ENCODE results near the gene TIPARP.

Gene TIPARP

GRCh38 chr3:156728267-156728985, 54.0 kb downstream of the TIPARP start:
- no peak for TF ChIP-seq SIN3A (IDR thresholded peaks at IDR 0.05; ENCODE audit: borderline replicate concordance, insufficient read depth, low read length)
- no peak for TF ChIP-seq REST (IDR thresholded peaks at IDR 0.05; ENCODE audit: insufficient read depth in 1 of 2, low read depth in 2 of 2, low read length in 2 of 2)
- TF ChIP-seq TAF1 (IDR thresholded peaks at IDR 0.05; ENCODE audit: borderline replicate concordance, insufficient read depth, low read length) = no peak
- no peak for TF ChIP-seq FOXP2 (optimal IDR thresholded peaks at IDR 0.05; ENCODE audit: borderline replicate concordance, extremely low read depth, extremely low read length, insufficient read depth)
- no peak for TF ChIP-seq POLR2AphosphoS5 (IDR thresholded peaks at IDR 0.05; ENCODE audit: low read depth, low read length)

- no peak for TF ChIP-seq POLR2AphosphoS5 (IDR thresholded peaks at IDR 0.05; ENCODE audit: low read depth, low read length)
- no peak for TF ChIP-seq TAF1 (IDR thresholded peaks at IDR 0.05; ENCODE audit: borderline replicate concordance, insufficient read depth, low read length)
- no peak for TF ChIP-seq SIN3A (IDR thresholded peaks at IDR 0.05; ENCODE audit: borderline replicate concordance, insufficient read depth, low read length)
- no peak for TF ChIP-seq FOXP2 (optimal IDR thresholded peaks at IDR 0.05; ENCODE audit: borderline replicate concordance, extremely low read depth, extremely low read length, insufficient read depth)
- TF ChIP-seq REST (IDR thresholded peaks at IDR 0.05; ENCODE audit: insufficient read depth in 1 of 2, low read depth in 2 of 2, low read length in 2 of 2) = no peak
These were observed 55.2 kb downstream of the TIPARP start for GRCh38 chr3:156729460-156730179.

- TF ChIP-seq FOXP2 (optimal IDR thresholded peaks at IDR 0.05; ENCODE audit: borderline replicate concordance, extremely low read depth, extremely low read length, insufficient read depth) (no peak), SIN3A (IDR thresholded peaks at IDR 0.05; ENCODE audit: borderline replicate concordance, insufficient read depth, low read length) (no peak), TAF1 (IDR thresholded peaks at IDR 0.05; ENCODE audit: borderline replicate concordance, insufficient read depth, low read length) (no peak), POLR2AphosphoS5 (IDR thresholded peaks at IDR 0.05; ENCODE audit: low read depth, low read length) (no peak), REST (IDR thresholded peaks at IDR 0.05; ENCODE audit: insufficient read depth in 1 of 2, low read depth in 2 of 2, low read length in 2 of 2) (no peak)
These were observed 57.4 kb downstream of the TIPARP start for GRCh38 chr3:156731813-156732212.

GRCh38 chr3:156732261-156732660, 57.9 kb downstream of the TIPARP start:
- no peak for TF ChIP-seq TAF1 (IDR thresholded peaks at IDR 0.05; ENCODE audit: borderline replicate concordance, insufficient read depth, low read length)
- TF ChIP-seq SIN3A (IDR thresholded peaks at IDR 0.05; ENCODE audit: borderline replicate concordance, insufficient read depth, low read length) = no peak
- no peak for TF ChIP-seq REST (IDR thresholded peaks at IDR 0.05; ENCODE audit: insufficient read depth in 1 of 2, low read depth in 2 of 2, low read length in 2 of 2)

Measured in PFSK-1 (cell line).